CD4-positive, alpha-beta T cell (primary cell): ENCODE measurements around the gene ARID1B. TPM values are rescaled to one million over a fixed set of nuclear protein-coding genes. Genes with fewer than 3 reads are reported as not detected.

Source experiments
- ATAC-seq: fragments of 200-7000 bp; cut with Tn5 transposase; one replicate; pipeline ENCODE4 v1.10.0; 2022; ENCODE audit warnings: mild to moderate bottlenecking; ENCODE audit not compliant: poor library complexity
- CTCF ChIA-PET: fragments of 350-600 bp; sonication (Branson Sonifier 250); formaldehyde crosslinking; loops from one replicate; lab custom pipeline; 2021; ENCODE audit warnings: antibody characterized with exemption, inconsistent platforms; lab: Charles Lee
- POLR2A ChIA-PET: fragments of 350-600 bp; sonication (Branson Sonifier 250); formaldehyde crosslinking; loops from one replicate; lab custom pipeline; 2021; ENCODE audit warnings: antibody characterized with exemption, inconsistent platforms; lab: Charles Lee
- DNase-seq, 14 experiments: peaks; one replicate each; pipeline ENCODE4 v3.0.0-alpha.2; 2013 to 2020; ENCODE audit warnings: mixed read lengths in 2 of 14
- H3K27ac ChIP-seq, 2 donors: one replicate each; pipeline versions ENCODE4 v1.5.1 to v1.7.0; 2013; ENCODE audit warnings: low read length in 2 of 2, low read depth in 1 of 2, mild to moderate bottlenecking in 1 of 2
- H3K27me3 ChIP-seq, 2 experiments: 1 replicate in 1 of 2; 2 replicates in 1 of 2; pipeline versions ENCODE4 v1.6.1 to v1.7.0; 2013; ENCODE audit warnings: low read length in 2 of 2, control low read depth in 1 of 2, mild to moderate bottlenecking in 1 of 2, moderate library complexity in 1 of 2; ENCODE audit not compliant: insufficient read depth in 2 of 2, control insufficient read depth in 1 of 2
- H3K36me3 ChIP-seq: one replicate; pipeline ENCODE4 v1.6.1; 2013; ENCODE audit warnings: low read length, control low read depth; ENCODE audit not compliant: insufficient read depth
- H3K4me1 ChIP-seq: one replicate; pipeline ENCODE4 v1.6.1; 2013; ENCODE audit warnings: low read length, control low read depth; ENCODE audit not compliant: insufficient read depth
- H3K4me3 ChIP-seq: one replicate; pipeline ENCODE4 v1.5.1; 2013; ENCODE audit warnings: mild to moderate bottlenecking, low read length, moderate library complexity
- H3K9me3 ChIP-seq, 2 experiments: 1 replicate in 1 of 2; 2 replicates in 1 of 2; pipeline versions ENCODE4 v1.6.1 to v1.7.0; 2013; ENCODE audit warnings: low read length in 2 of 2, mild to moderate bottlenecking in 2 of 2, control low read depth in 1 of 2, moderate library complexity in 1 of 2; ENCODE audit not compliant: control insufficient read depth in 1 of 2, insufficient read depth in 1 of 2
- H3K27ac Mint-ChIP-seq: one replicate; pipeline ENCODE4 v1.8.0; 2020; ENCODE audit warnings: mixed read lengths
- H3K27me3 Mint-ChIP-seq: one replicate; pipeline ENCODE4 v1.8.0; 2021; ENCODE audit warnings: mixed read lengths
- H3K36me3 Mint-ChIP-seq: one replicate; pipeline ENCODE4 v1.8.0; 2021; ENCODE audit warnings: low read depth, mixed read lengths
- H3K4me1 Mint-ChIP-seq: one replicate; pipeline ENCODE4 v1.8.0; 2021; ENCODE audit warnings: low read depth, mixed read lengths
- H3K4me3 Mint-ChIP-seq: one replicate; pipeline ENCODE4 v1.8.0; 2020; ENCODE audit warnings: mild to moderate bottlenecking, mixed read lengths
- H3K9me3 Mint-ChIP-seq: one replicate; pipeline ENCODE4 v1.8.0; 2020; ENCODE audit warnings: mixed read lengths
- intact Hi-C, 2 experiments: fragments of 100-400 bp; cut with DNase I in 1 of 2; cut with micrococcal nuclease in 1 of 2; formaldehyde crosslinking; loops; one replicate each; pipeline versions ENCODE4 v1.15.1 to v1.9.0; 2023 to 2025; cut with DNase I, micrococcal nuclease
- total RNA-seq, 174 experiments: library from RNA in 2 of 174; stranded (reverse) in 2 of 174; gene quantifications; one replicate each; pipeline ENCODE4 v1.2.3 and lab custom pipeline; 2021 to 2026
- TF ChIP-seq, protein P1 (sequence below): fragments of 200-600 bp; IDR thresholded peaks from one replicate; pipeline ENCODE4 v1.8.0; 2022; ENCODE audit warnings: antibody characterized with exemption, mild to moderate bottlenecking

The ARID1B gene
- total RNA-seq, 2 experiments from 2014 or later: 120 to 125 TPM

DNA sequence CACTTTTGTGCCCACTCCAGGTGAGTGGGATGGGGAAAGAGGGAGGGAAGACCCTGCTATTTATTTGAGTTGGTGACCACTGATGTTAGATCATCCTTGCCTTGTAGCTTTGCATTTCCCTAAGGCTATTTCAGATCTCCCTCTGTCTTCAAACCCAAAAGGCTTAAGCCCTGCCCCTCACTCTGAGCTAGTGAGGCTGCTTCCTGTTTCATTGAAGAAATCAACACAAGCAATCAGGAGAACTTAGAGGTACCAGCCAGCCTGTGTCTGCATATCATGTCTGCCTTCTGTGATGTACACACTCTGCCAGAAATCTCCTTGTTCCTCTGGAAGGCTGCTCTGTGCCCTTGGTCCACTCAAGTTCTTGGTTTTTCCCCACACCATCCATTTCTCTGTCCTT is 135.3 kb downstream of the ARID1B start:
- Mint-ChIP-seq H3K36me3 (peaks cover 3% of the 10 kb centered on the region), H3K4me1 (peaks cover 81% of the 10 kb centered on the region), H3K27ac (peak overlapping the region; percentile 70), H3K4me3 (peak overlapping the region; percentile 20), H3K9me3 (no peaks in the 10 kb centered on the region), H3K27me3 (no peaks in the 10 kb centered on the region)
- ChIA-PET CTCF (no interaction called here), POLR2A (no interaction called here)
- H3K4me1 ChIP-seq: peaks cover 28% of the 10 kb centered on the region
- no peak overlapping the region for H3K4me3 ChIP-seq
- peaks cover 0 to 6% of the 10 kb centered on the region in 2 experiments for H3K9me3 ChIP-seq
- no peaks in the 10 kb centered on the region for H3K27me3 ChIP-seq
- intact Hi-C loops: no loop called here
- ATAC-seq (peak; percentile 85), DNase-seq (peak in 5 of 14 experiments; percentile 6 to 31 (median 26))
- peaks cover 3% of the 10 kb centered on the region for H3K36me3 ChIP-seq
- no peak overlapping the region for H3K27ac ChIP-seq
- TF ChIP-seq, protein P1, sequence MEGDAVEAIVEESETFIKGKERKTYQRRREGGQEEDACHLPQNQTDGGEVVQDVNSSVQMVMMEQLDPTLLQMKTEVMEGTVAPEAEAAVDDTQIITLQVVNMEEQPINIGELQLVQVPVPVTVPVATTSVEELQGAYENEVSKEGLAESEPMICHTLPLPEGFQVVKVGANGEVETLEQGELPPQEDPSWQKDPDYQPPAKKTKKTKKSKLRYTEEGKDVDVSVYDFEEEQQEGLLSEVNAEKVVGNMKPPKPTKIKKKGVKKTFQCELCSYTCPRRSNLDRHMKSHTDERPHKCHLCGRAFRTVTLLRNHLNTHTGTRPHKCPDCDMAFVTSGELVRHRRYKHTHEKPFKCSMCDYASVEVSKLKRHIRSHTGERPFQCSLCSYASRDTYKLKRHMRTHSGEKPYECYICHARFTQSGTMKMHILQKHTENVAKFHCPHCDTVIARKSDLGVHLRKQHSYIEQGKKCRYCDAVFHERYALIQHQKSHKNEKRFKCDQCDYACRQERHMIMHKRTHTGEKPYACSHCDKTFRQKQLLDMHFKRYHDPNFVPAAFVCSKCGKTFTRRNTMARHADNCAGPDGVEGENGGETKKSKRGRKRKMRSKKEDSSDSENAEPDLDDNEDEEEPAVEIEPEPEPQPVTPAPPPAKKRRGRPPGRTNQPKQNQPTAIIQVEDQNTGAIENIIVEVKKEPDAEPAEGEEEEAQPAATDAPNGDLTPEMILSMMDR: no peak

DNA sequence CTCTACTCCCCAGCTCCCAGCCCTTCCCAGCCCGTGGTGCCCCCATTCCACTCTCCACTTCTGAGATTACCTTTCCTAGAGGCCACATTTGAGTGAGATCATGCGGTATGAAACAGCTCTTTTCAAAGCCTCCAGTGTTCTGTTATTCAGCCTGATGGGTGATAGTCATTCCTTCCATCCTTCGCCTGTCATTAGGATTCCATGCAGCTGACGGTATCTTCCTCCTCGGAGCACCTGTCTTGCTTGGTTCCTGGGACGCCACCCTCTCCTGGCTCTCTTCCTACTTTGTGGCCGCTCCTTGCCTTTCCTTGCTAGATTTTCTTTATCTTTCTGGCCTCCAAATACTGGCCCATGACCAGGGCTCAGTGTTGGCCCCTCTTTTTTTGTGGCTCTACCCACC is 137.0 kb downstream of the ARID1B start:
- intact Hi-C loops: no loop called here
- H3K9me3 ChIP-seq: peaks cover 0 to 6% of the 10 kb centered on the region in 2 experiments
- Mint-ChIP-seq H3K27me3 (no peaks in the 10 kb centered on the region), H3K36me3 (peaks cover 3% of the 10 kb centered on the region), H3K4me3 (no peak overlapping the region), H3K27ac (no peak overlapping the region), H3K9me3 (no peaks in the 10 kb centered on the region), H3K4me1 (peaks cover 83% of the 10 kb centered on the region)
- peaks cover 31% of the 10 kb centered on the region for H3K4me1 ChIP-seq
- CTCF ChIA-PET: interaction anchor here (0.6 to 1.1 kb wide), 2 partner anchors 16 to 33 kb away, joined by 3 read pairs; no protein-coding TSS in a partner anchor
- H3K27me3 ChIP-seq: no peaks in the 10 kb centered on the region
- POLR2A ChIA-PET: interaction anchor here (1.0 kb wide), 1 partner anchor 29 kb away, joined by 3 read pairs; no protein-coding TSS in a partner anchor
- no peak overlapping the region for H3K27ac ChIP-seq
- H3K4me3 ChIP-seq: no peak overlapping the region
- DNase-seq (no peak), ATAC-seq (no peak)
- TF ChIP-seq, protein P1: no peak
- H3K36me3 ChIP-seq: peaks cover 3% of the 10 kb centered on the region

DNA sequence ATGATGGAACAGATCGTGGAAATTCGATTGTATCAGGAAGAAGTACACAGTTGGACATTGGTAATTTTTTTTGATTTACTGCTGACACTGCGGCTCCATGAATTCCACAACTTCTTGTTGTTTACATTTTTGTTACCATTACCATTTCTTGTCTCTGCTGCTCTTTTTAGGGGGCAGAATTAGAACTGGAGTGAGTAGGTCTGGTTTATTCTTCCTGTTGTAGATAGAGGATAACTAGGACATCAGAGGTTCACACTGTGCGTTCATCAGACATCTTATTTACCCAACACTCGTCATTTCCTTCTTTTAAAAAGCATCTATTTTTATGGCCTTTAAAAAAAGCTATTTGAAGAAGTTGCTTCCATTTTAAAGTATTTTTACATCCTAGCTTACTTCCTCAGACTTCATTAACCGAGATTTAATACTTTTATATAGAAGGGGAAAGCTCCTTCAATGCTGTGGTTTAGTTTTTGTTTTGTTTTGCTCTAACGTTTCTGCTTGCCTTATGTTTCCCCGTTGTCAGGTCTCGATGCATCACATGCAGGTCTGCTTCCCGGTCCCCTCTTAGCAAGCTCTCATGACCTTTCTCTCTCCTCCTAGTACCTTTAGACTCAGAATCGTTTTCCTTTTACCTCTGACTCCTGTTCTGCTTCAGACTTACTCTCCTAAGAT is 139.1 kb downstream of the ARID1B start:
- CTCF ChIA-PET: no interaction called here
- ATAC-seq (no peak), DNase-seq (peak in 1 of 14 experiments; percentile 10)
- POLR2A ChIA-PET: no interaction called here
- Mint-ChIP-seq H3K27me3 (no peaks in the 10 kb centered on the region), H3K9me3 (no peaks in the 10 kb centered on the region), H3K36me3 (peaks cover 3% of the 10 kb centered on the region), H3K4me1 (peaks cover 80% of the 10 kb centered on the region), H3K4me3 (no peak overlapping the region), H3K27ac (peak overlapping the region; percentile 53)
- Histone ChIP-seq H3K4me3 (no peak overlapping the region), H3K9me3 (peaks cover 0 to 6% of the 10 kb centered on the region in 2 experiments), H3K4me1 (peaks cover 29% of the 10 kb centered on the region), H3K27me3 (no peaks in the 10 kb centered on the region), H3K36me3 (peaks cover 3% of the 10 kb centered on the region), H3K27ac (no peak overlapping the region)
- TF ChIP-seq, protein P1: no peak
- intact Hi-C loops: no loop called here
